GM23338 (cell line): ENCODE data around the gene SAMD8. TPM values are rescaled to one million over a fixed set of nuclear protein-coding genes. Genes with fewer than 3 reads are reported as not detected.

Source experiments
- ATAC-seq: fragments of 200-7000 bp; cut with Tn5 transposase; 3 replicates; pipeline ENCODE4 v1.9.1; 2020
- DNase-seq: peaks from one replicate; pipeline ENCODE4 v3.0.0-alpha.2; 2015; ENCODE audit warnings: low spot score
- H2AFZ ChIP-seq: fragments of 200-600 bp; sonication (generic); 2 replicates; pipeline ENCODE4 v1.8.0; 2016; ENCODE audit warnings: antibody characterized with exemption, mild to moderate bottlenecking, moderate library complexity
- H3F3A ChIP-seq: fragments of 200-600 bp; sonication (generic); replicated peaks from 2 replicates; pipeline ENCODE4 v1.8.0; 2017; ENCODE audit warnings: antibody characterized with exemption, mixed run types, low read depth
- H3K27ac ChIP-seq: fragments of 200-600 bp; sonication (generic); 2 replicates; pipeline ENCODE4 v1.6.1; 2016; ENCODE audit warnings: low read depth
- H3K27me3 ChIP-seq: fragments of 200-600 bp; sonication (generic); 2 replicates; pipeline ENCODE4 v1.8.0; 2016; ENCODE audit warnings: mild to moderate bottlenecking, mixed run types, moderate library complexity; ENCODE audit not compliant: insufficient read depth
- H3K36me3 ChIP-seq: fragments of 200-600 bp; sonication (generic); 2 replicates; pipeline ENCODE4 v1.8.0; 2016; ENCODE audit warnings: mild to moderate bottlenecking; ENCODE audit not compliant: insufficient read depth
- H3K4me1 ChIP-seq: fragments of 200-600 bp; sonication (generic); 2 replicates; pipeline ENCODE4 v1.8.0; 2016; ENCODE audit warnings: mild to moderate bottlenecking, moderate library complexity; ENCODE audit not compliant: insufficient read depth
- H3K4me2 ChIP-seq: fragments of 200-600 bp; sonication (generic); 2 replicates; pipeline ENCODE4 v1.7.1; 2017; ENCODE audit warnings: mixed run types
- H3K4me3 ChIP-seq: fragments of 200-600 bp; sonication (generic); 2 replicates; pipeline ENCODE4 v1.6.1; 2016; ENCODE audit warnings: mixed run types
- H3K79me2 ChIP-seq: fragments of 200-600 bp; sonication (generic); replicated peaks from 2 replicates; pipeline ENCODE4 v1.8.0; 2017; ENCODE audit warnings: mild to moderate bottlenecking; ENCODE audit not compliant: insufficient read depth
- H3K9me2 ChIP-seq: fragments of 200-600 bp; sonication (generic); 2 replicates; pipeline ENCODE4 v1.8.0; 2017; ENCODE audit not compliant: insufficient read depth
- H4K20me1 ChIP-seq: fragments of 200-600 bp; sonication (generic); replicated peaks from 2 replicates; pipeline ENCODE4 v1.8.0; 2017; ENCODE audit warnings: mild to moderate bottlenecking; ENCODE audit not compliant: insufficient read depth
- H3K27ac Mint-ChIP-seq: 2 replicates; pipeline ENCODE4 v1.8.0; 2020; ENCODE audit warnings: inconsistent platforms, mild to moderate bottlenecking, moderate library complexity, mixed read lengths
- H3K27me3 Mint-ChIP-seq: 3 replicates; pipeline ENCODE4 v1.8.0; 2022; ENCODE audit warnings: low read depth, mild to moderate bottlenecking, moderate library complexity, mixed read lengths, inconsistent platforms; ENCODE audit not compliant: insufficient read depth, poor library complexity
- H3K36me3 Mint-ChIP-seq: 3 replicates; pipeline ENCODE4 v1.8.0; 2021; ENCODE audit warnings: low read depth, mild to moderate bottlenecking, inconsistent platforms, moderate library complexity, mixed read lengths
- H3K4me1 Mint-ChIP-seq: 3 replicates; pipeline ENCODE4 v1.8.0; 2020; ENCODE audit warnings: mild to moderate bottlenecking, inconsistent platforms, mixed read lengths
- H3K4me3 Mint-ChIP-seq: 3 replicates; pipeline ENCODE4 v1.8.0; 2021; ENCODE audit warnings: moderate library complexity, mild to moderate bottlenecking, inconsistent platforms, mixed read lengths
- H3K9me3 Mint-ChIP-seq: 3 replicates; pipeline ENCODE4 v1.8.0; 2020; ENCODE audit warnings: moderate library complexity, mild to moderate bottlenecking, inconsistent platforms, mixed read lengths
- CREB1 ChIP-seq: fragments of 250-450 bp; sonication (Bioruptor Pico); IDR thresholded peaks from 2 replicates; pipeline ENCODE4 v1.5.0; 2020; ENCODE audit warnings: low read depth, mild to moderate bottlenecking, moderate library complexity
- CTCF ChIP-seq, 2 experiments: fragments of 200-600 bp in 1 of 2; sonication (generic) in 1 of 2; conservative IDR thresholded peaks; 2 replicates each; pipeline versions ENCODE4 v1.5.1 to v1.6.1; 2016 to 2017; ENCODE audit warnings: antibody characterized with exemption in 2 of 2, low read depth in 2 of 2, mild to moderate bottlenecking in 2 of 2, moderate library complexity in 1 of 2
- ETS1 ChIP-seq: IDR thresholded peaks from 2 replicates; pipeline ENCODE4 v1.6.1; 2016; ENCODE audit warnings: antibody characterized with exemption
- EZH2 ChIP-seq: fragments of 200-600 bp; sonication (generic); IDR thresholded peaks from one replicate; pipeline ENCODE4 v1.8.0; 2017; ENCODE audit warnings: antibody characterized with exemption, mild to moderate bottlenecking, low read depth; ENCODE audit not compliant: unreplicated experiment
- EZH2phosphoT487 ChIP-seq: fragments of 200-600 bp; sonication (generic); IDR thresholded peaks from one replicate; pipeline ENCODE4 v1.8.1; 2018; ENCODE audit warnings: antibody characterized with exemption; ENCODE audit not compliant: unreplicated experiment
- JUNB ChIP-seq: IDR thresholded peaks from one replicate; pipeline ENCODE4 v1.6.1; 2016; ENCODE audit warnings: antibody characterized with exemption; ENCODE audit not compliant: unreplicated experiment
- NANOG ChIP-seq: IDR thresholded peaks from 2 replicates; pipeline ENCODE4 v1.6.1; 2016; ENCODE audit warnings: antibody characterized with exemption, borderline replicate concordance
- POLR2AphosphoS5 ChIP-seq: IDR thresholded peaks from 2 replicates; pipeline ENCODE4 v1.6.1; 2016; ENCODE audit warnings: antibody characterized with exemption, low read depth
- REST ChIP-seq: IDR thresholded peaks from one replicate; pipeline ENCODE4 v1.6.1; 2018; ENCODE audit warnings: antibody characterized with exemption; ENCODE audit not compliant: unreplicated experiment
- STAT1 ChIP-seq: IDR thresholded peaks from one replicate; pipeline ENCODE4 v1.6.1; 2016; ENCODE audit warnings: antibody characterized with exemption; ENCODE audit not compliant: unreplicated experiment
- ZNF114 ChIP-seq: fragments of 250-450 bp; sonication (Bioruptor Pico); IDR thresholded peaks from 2 replicates; pipeline ENCODE4 v1.5.0; 2020; ENCODE audit warnings: mild to moderate bottlenecking, moderate library complexity
- ZNF331 ChIP-seq: fragments of 250-450 bp; sonication (Bioruptor Pico); IDR thresholded peaks from 2 replicates; pipeline ENCODE4 v1.5.0; 2020; ENCODE audit warnings: low read depth, mild to moderate bottlenecking, moderate library complexity
- ZNF462 ChIP-seq: fragments of 250-450 bp; sonication (Bioruptor Pico); IDR thresholded peaks from 2 replicates; pipeline ENCODE4 v1.5.0; 2020; ENCODE audit warnings: mild to moderate bottlenecking, moderate library complexity
- polyA plus RNA-seq: library from polyadenylated mRNA; unstranded; fragments of >200 nt; fragmentation: Nextera tagmentation; extraction: Ambion mirVana; gene quantifications from 2 replicates; pipeline ENCODE4 v1.2.1, GENCODE V29; 2016
- total RNA-seq: library from RNA; depleted of rRNA; stranded (reverse); fragments of >200 nt; shearing (Covaris generic); gene quantifications from 2 replicates; pipeline ENCODE4 v1.2.3, GENCODE V29; 2014

Gene SAMD8
- total and polyA plus RNA-seq, 2 experiments from 2014 or later, result 7.8 to 28.4 TPM

- Histone ChIP-seq H4K20me1 (no peaks in the 10 kb centered on the region), H3K27me3 (no peaks in the 10 kb centered on the region), H3K4me1 (peaks cover 24% of the 10 kb centered on the region), H3K9me2 (no peaks in the 10 kb centered on the region), H2AFZ (no peak overlapping the region), H3K36me3 (no peaks in the 10 kb centered on the region), H3K4me2 (no peak overlapping the region), H3F3A (no peaks in the 10 kb centered on the region), H3K79me2 (no peaks in the 10 kb centered on the region), H3K4me3 (no peak overlapping the region), H3K27ac (no peak overlapping the region)
- H3K27me3 Mint-ChIP-seq, result peaks cover 7% of the 10 kb centered on the region
- no peaks in the 10 kb centered on the region; the same call in 2 of the 3 replicates for H3K9me3 Mint-ChIP-seq
- H3K36me3 Mint-ChIP-seq, result no peaks in the 10 kb centered on the region
- ATAC-seq (no peak), DNase-seq (no peak)
- no peak overlapping the region for H3K27ac Mint-ChIP-seq
- peaks cover 34% of the 10 kb centered on the region for H3K4me1 Mint-ChIP-seq
- no peak overlapping the region for H3K4me3 Mint-ChIP-seq
- TF ChIP-seq CTCF (conservative IDR thresholded peaks at IDR 0.05; ENCODE audit: low read depth in 2 of 2) (no peak), REST (no peak), ZNF462 (no peak), EZH2 (no peak), ZNF114 (CRISPR knock-in tag) (no peak), ZNF331 (CRISPR knock-in tag) (no peak), ETS1 (no peak), NANOG (no peak), EZH2phosphoT487 (no peak), CREB1 (CRISPR knock-in tag) (no peak), STAT1 (no peak), POLR2AphosphoS5 (no peak), JUNB (no peak)
Measured at GRCh38 chr10:75088640-75089039, 22.8 kb upstream of the SAMD8 start.
